Large intestine (tissue), 3 donors: Measurements from ENCODE around the gene SEZ6. TPM values are rescaled to one million over a fixed set of nuclear protein-coding genes. Genes with fewer than 3 reads are reported as not detected.

Experiments used
- DNase-seq, 2 donors: peaks; one replicate each; pipeline versions ENCODE4 v3.0.0 to v3.0.0-alpha.2; 2013
- H3K27ac ChIP-seq: one replicate; pipeline ENCODE4 v1.5.1; 2013; ENCODE audit warnings: low read length
- H3K27me3 ChIP-seq: 2 replicates; pipeline ENCODE4 v1.6.1; 2013; ENCODE audit warnings: low read length; ENCODE audit not compliant: control insufficient read depth, insufficient read depth
- H3K36me3 ChIP-seq: 2 replicates; pipeline ENCODE4 v1.6.1; 2013; ENCODE audit warnings: low read length; ENCODE audit not compliant: control insufficient read depth, insufficient read depth
- H3K4me1 ChIP-seq: one replicate; pipeline ENCODE4 v1.6.1; 2013; ENCODE audit warnings: low read length; ENCODE audit not compliant: control insufficient read depth, insufficient read depth
- H3K4me3 ChIP-seq: one replicate; pipeline ENCODE4 v1.5.1; 2013; ENCODE audit warnings: low read length
- H3K9me3 ChIP-seq: one replicate; pipeline ENCODE4 v1.6.1; 2013; ENCODE audit warnings: mild to moderate bottlenecking, low read depth, low read length, moderate library complexity; ENCODE audit not compliant: control insufficient read depth
- WGBS: methylation state at CpG from one replicate; pipeline ENCODE4 v1.1.5; 2013; ENCODE audit warnings: low lambda C conversion rate; ENCODE audit not compliant: insufficient coverage; 5-methylcytosine and 5-hydroxymethylcytosine counted together
- polyA plus RNA-seq: library from polyadenylated mRNA; unstranded; fragments of 120-200 nt; gene quantifications from one replicate; pipeline ENCODE4 v1.2.1, GENCODE V29; 2013

The SEZ6 gene
- polyA plus RNA-seq, 1 donor: 4.6 TPM

DNA sequence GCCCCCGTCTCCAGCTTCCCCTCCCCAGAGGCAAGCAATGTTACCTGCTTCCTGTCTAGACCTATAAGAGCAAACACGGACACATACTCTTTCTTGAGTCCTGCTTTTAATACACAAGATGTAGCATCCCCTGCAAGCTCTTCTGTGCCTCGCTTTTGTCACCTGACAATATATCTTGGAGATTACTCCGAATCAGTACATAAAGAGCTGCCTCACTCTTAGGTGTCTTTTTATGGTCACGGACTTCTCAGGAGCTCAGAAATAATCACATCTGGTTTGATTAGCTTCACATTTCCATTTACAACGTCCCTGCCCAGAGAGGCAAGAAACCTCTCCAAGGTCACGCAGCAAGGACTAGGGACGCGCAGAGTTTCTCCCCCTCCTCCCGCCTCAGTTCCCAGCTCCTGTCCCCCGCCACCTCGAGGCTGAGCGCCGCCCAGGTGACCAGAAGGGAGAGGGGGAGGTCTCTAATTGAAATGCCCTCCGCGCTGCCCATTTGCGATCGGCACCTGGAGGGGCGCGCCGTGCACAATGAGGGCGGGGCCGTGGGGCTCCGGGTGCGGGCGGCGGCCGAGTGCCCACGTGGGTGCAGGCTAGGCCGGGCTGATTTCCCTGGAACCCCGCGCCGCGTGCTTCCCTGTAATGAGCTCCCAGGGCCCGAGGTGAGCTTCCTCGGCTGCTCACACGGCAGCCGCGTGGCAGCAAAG lies 13.8 kb upstream of the SEZ6 start:
- peak in 1 of 2 donors; percentile 30 for DNase-seq
- 11% methylated on average over 3 of the region's 39 CpGs for WGBS
- Histone ChIP-seq H3K27me3 (peaks cover 69% of the 10 kb centered on the region), H3K36me3 (no peaks in the 10 kb centered on the region), H3K4me3 (no peak overlapping the region), H3K4me1 (peaks cover 9% of the 10 kb centered on the region), H3K9me3 (no peaks in the 10 kb centered on the region), H3K27ac (no peak overlapping the region)

DNA sequence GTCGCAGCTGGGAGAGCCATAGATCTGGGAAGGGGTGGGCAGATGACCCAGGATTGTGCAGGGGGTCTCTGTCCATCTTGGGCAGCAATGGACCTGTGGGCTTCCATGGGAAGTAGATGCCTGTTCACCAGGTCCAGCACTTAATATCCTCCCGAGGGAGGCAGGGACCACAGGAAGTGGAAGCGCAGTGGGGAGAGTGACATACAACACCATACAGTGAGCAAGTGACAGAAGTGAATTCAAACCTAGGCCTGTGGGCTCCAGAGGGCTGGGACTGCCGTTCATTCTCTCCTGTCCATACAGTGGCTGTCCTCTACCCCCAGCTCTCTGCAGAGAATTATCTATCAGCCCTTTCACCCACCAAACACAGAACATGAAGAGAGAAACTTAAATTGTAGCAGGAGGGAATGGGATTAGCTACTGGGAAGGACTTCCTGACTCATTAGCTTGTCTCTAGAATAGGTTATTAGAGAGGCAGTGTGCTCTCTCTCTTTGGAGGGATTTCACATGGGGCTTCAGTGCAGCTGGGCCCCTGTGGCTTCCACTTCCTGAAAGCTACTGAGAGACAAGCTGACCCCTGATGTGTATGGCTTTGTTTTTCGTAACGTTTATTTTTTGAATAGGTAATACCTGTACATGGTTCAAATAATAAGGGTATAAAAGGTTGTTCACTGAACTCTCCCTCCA lies 13.1 kb upstream of the SEZ6 start:
- H3K4me3 ChIP-seq: no peak overlapping the region
- peaks cover 9% of the 10 kb centered on the region for H3K4me1 ChIP-seq
- H3K9me3 ChIP-seq: no peaks in the 10 kb centered on the region
- DNase-seq: no peak
- no peaks in the 10 kb centered on the region for H3K36me3 ChIP-seq
- H3K27me3 ChIP-seq: peaks cover 66% of the 10 kb centered on the region
- WGBS: no CpG with 5 or more reads among the region's 6 CpGs
- H3K27ac ChIP-seq: no peak overlapping the region

DNA sequence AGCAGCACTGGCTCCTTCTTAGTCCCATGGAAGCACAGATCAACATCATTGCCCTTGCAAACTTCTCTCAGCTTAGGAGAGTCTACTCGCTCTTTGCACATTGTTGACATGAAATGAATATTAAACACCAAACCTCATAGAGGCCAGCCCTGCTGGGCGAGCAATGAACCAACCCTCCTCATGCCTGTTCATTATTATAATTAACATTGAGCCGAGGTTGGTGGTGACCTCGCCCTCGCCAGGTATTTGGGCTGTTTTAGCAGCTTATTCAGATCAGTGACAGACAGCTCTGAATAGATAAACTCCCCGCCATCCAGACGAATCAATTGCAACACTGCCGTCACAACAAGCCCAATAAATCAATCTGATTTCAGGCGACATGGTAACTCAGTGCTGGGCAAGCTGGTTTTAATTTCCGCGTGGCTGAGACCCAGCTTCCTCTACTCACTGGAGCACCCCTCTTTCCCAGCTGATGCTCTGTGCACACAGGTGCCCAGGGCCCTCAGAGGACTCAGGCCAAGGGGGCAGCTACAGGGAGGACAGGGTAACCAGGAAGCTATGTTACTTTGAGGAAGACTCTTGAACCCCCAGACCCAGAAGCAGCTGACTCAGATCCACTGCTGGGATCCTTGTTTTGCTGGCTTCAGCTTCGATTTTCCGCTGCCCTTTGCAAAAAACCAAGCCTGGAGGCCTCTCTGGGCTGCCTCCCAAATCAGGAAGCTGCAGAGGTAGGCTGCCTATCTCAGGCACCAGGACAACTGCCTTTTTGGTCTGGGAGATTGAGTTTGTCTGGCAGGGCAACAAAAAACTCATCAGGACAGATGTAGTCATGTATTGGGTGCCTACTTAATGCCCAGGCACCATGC lies 10.7 kb upstream of the SEZ6 start:
- WGBS: no CpG with 5 or more reads among the region's 13 CpGs
- H3K9me3 ChIP-seq: no peaks in the 10 kb centered on the region
- H3K27ac ChIP-seq: no peak overlapping the region
- no peaks in the 10 kb centered on the region for H3K36me3 ChIP-seq
- no peak for DNase-seq
- peaks cover 61% of the 10 kb centered on the region for H3K27me3 ChIP-seq
- peaks cover 9% of the 10 kb centered on the region for H3K4me1 ChIP-seq
- no peak overlapping the region for H3K4me3 ChIP-seq

DNA sequence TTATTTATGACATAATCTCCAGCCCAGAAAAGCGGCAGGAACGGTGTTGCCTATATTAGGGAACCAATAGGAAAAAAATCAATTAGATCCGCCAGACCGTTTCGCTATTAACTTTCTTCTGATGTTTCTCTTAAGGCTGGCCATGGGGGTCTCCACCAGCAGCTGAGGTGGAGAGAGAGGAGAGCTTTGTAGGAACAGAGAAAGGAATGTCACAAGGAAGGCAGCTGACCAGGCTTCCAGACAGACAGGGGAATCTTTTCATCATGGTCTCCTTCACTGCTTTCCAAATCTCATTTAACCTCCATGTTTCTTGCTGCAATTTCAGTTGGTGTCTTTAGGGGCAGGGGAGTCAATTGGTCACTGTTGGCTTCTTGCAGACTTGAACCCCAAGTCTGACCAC lies 8.9 kb upstream of the SEZ6 start:
- peaks cover 58% of the 10 kb centered on the region for H3K27me3 ChIP-seq
- no CpG with 5 or more reads among the region's 5 CpGs for WGBS
- no peak overlapping the region for H3K27ac ChIP-seq
- no peak for DNase-seq
- H3K4me3 ChIP-seq: no peak overlapping the region
- peaks cover 2% of the 10 kb centered on the region for H3K4me1 ChIP-seq
- no peaks in the 10 kb centered on the region for H3K36me3 ChIP-seq
- no peaks in the 10 kb centered on the region for H3K9me3 ChIP-seq

DNA sequence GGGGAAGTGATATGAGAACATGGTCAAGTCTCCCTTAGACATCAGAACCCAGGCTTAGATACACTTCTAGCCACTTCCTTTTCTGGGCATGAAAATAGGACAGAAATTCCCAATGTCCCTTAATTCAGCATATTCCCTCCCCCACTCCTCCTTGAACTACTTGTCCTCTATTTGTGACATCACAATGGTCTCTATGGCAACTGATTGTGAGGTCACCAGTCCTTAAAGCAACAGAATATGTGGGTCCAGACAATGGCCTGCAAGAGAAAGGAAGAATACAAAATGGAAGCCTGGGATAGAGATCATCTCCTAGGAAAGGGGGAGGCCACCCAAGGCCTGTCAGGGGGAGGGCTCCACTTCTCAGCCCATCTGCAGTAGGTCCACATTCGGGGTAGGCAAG lies 6.7 kb upstream of the SEZ6 start:
- WGBS: no CpG with 5 or more reads among the region's 1 CpG
- H3K27me3 ChIP-seq: peaks cover 55% of the 10 kb centered on the region

DNA sequence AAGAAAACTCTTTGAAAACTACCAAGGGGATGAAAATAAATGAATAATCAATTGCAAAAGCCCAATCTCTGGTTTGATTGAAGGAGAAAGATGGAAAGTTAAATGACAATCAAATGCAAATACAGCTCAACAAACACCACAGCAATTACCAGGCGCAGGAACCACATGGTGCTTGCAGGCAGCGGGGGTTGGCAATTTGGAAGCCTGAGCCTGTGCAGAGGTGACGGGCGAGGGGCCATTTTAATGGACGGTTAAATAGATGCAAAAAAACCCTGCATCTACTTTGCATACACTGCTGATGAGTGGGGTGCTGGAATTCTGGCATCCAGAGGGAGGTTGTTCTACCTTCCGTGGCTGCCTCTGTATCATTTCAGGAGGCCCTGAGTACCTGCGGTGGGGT lies 4.8 kb upstream of the SEZ6 start:
- Histone ChIP-seq H3K4me1 (no peaks in the 10 kb centered on the region), H3K9me3 (no peaks in the 10 kb centered on the region), H3K36me3 (no peaks in the 10 kb centered on the region), H3K4me3 (no peak overlapping the region), H3K27ac (no peak overlapping the region), H3K27me3 (peaks cover 55% of the 10 kb centered on the region)
- DNase-seq: no peak
- WGBS: no CpG with 5 or more reads among the region's 7 CpGs

More for the DNA sequence above, 6.7 kb upstream of the SEZ6 start:
- Histone ChIP-seq H3K4me3 (no peak overlapping the region), H3K27ac (no peak overlapping the region), H3K9me3 (no peaks in the 10 kb centered on the region), H3K36me3 (no peaks in the 10 kb centered on the region), H3K4me1 (no peaks in the 10 kb centered on the region)
- DNase-seq: no peak

DNA sequence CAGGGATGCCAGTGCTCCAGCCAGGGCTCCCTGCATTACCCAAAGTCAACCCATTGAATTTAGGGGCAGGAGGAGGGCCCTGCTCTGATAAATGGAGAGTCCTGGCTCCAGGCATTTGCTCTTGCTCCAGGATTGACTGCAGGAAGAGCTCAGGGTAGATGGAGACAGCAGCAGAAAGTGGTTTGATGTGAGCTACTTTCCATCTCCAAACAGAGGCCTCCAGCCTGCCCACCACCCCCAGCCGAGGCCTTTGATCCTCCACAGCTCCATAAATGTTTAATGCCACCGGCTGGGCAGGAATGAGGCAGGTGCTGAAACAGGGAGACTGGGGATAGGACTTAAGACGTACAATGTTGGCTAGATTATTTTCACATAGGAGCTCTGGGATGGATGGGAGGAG lies 4.3 kb upstream of the SEZ6 start:
- Histone ChIP-seq H3K9me3 (no peaks in the 10 kb centered on the region), H3K36me3 (no peaks in the 10 kb centered on the region), H3K27ac (no peak overlapping the region), H3K4me3 (no peak overlapping the region), H3K27me3 (peaks cover 55% of the 10 kb centered on the region), H3K4me1 (no peaks in the 10 kb centered on the region)
- no CpG with 5 or more reads among the region's 3 CpGs for WGBS
- DNase-seq: no peak

DNA sequence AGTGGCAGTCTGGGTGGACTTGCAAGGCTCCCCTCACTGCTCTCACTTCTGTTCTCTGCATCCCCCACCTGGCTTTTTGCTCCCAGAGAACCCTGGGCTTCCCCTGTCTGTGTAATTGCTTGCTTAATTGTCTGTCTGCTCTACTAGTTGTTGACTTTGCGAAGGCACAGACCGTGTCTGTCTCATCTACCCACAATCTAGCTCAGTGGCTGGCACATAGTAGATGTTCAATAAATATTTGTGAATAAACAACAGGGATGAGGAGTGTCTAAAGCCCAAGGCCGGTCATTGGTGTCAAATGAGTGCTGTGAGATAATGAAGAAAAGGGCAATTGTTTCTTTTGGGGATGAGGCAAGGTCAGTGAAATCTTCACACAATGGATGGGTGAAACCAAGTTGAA lies 2.8 kb upstream of the SEZ6 start:
- 8% methylated on average over 2 of the region's 3 CpGs for WGBS
- H3K4me1 ChIP-seq: no peaks in the 10 kb centered on the region
- no peak for DNase-seq
- peaks cover 3% of the 10 kb centered on the region for H3K9me3 ChIP-seq
- H3K4me3 ChIP-seq: no peak overlapping the region
- peaks cover 60% of the 10 kb centered on the region for H3K27me3 ChIP-seq
- H3K27ac ChIP-seq: no peak overlapping the region
- no peaks in the 10 kb centered on the region for H3K36me3 ChIP-seq

DNA sequence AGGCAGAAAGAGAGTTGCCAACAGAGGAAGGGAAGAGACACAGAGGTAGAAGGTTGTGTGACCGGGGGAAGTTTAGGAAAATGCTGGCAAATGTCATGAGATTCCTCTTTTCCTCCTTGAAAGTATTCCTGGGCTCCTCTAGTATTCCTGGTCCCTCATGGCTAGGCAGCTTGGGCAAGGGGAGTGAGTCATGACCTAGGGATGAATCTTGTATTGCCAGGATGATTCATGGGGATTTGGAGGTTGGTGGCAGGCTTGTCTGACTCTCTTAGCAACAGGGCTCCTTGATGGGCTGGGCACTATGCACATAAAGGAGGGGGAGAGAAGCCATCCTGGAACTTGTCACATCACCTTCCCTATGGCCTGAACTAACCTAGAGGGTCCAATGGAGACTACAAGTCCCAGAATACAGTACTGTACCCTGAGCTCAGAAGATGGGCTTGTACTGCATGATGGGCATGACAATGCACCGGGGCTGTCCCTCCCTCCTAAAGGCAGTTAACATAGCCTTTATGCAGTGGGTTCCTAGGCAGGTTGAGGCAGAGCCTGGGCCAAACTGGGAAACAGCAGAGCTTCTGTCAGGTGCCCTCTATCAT lies 2.1 kb upstream of the SEZ6 start:
- H3K27me3 ChIP-seq: peaks cover 67% of the 10 kb centered on the region
- no peaks in the 10 kb centered on the region for H3K36me3 ChIP-seq
- peaks cover 3% of the 10 kb centered on the region for H3K9me3 ChIP-seq
- 83% methylated on average over 1 of the region's 2 CpGs for WGBS
- no peaks in the 10 kb centered on the region for H3K4me1 ChIP-seq
- no peak overlapping the region for H3K4me3 ChIP-seq
- H3K27ac ChIP-seq: no peak overlapping the region
- no peak for DNase-seq

DNA sequence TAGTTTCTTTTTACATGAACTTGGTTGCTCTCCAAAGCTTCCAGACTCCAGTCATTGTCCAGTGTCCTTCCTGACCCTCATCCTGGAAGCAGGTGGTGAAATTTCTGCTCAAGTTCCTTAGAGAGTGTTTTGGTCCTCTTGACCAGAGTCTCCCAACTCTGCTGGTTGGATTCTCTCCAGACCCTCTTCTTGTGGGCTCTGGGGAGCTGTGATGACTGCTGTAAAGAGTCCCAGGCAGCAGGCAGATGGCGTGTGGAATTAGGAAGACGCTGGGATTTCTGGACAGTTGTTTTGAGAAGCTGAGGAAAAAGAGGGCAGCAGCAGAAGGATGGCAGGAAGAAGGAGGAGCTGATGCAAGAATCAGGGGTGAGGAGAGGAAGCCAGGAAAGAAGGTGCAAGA lies 1.6 kb upstream of the SEZ6 start:
- DNase-seq: no peak
- peaks cover 72% of the 10 kb centered on the region for H3K27me3 ChIP-seq
- H3K4me1 ChIP-seq: no peaks in the 10 kb centered on the region
- no peak overlapping the region for H3K4me3 ChIP-seq
- peaks cover 3% of the 10 kb centered on the region for H3K9me3 ChIP-seq
- no peak overlapping the region for H3K27ac ChIP-seq
- no CpG with 5 or more reads among the region's 2 CpGs for WGBS
- H3K36me3 ChIP-seq: no peaks in the 10 kb centered on the region
